Right lobe of liver (tissue), 6 donors: ENCODE measurements around the gene CLDN19. TPM values are rescaled to one million over a fixed set of nuclear protein-coding genes. Genes with fewer than 3 reads are reported as not detected.

Experiments
- ATAC-seq, 4 donors: fragments of 200-7000 bp; cut with Tn5 transposase; one replicate each; pipeline ENCODE4 v1.9.1; 2020; ENCODE audit warnings: mild to moderate bottlenecking in 4 of 4, moderate library complexity in 4 of 4
- DNase-seq, 3 donors: peaks; one replicate each; pipeline ENCODE4 v3.0.0-alpha.2; 2020
- H3K27ac ChIP-seq, 3 donors: fragments of 200-600 bp; one replicate each; pipeline ENCODE4 v1.8.0; 2022
- H3K27me3 ChIP-seq, 2 donors: fragments of 200-600 bp; one replicate each; pipeline ENCODE4 v1.8.0; 2022
- H3K36me3 ChIP-seq, 4 donors: fragments of 200-600 bp; sonication (generic) in 1 of 4; one replicate each; pipeline versions ENCODE4 v1.5.1 to v1.8.0; 2017 to 2022; ENCODE audit warnings: control low read depth in 1 of 4
- H3K4me1 ChIP-seq, 4 donors: fragments of 200-600 bp; sonication (generic) in 1 of 4; one replicate each; pipeline versions ENCODE4 v1.5.1 to v1.8.0; 2017 to 2022; ENCODE audit warnings: control low read depth in 1 of 4
- H3K4me3 ChIP-seq, 3 donors: fragments of 200-600 bp; one replicate each; pipeline ENCODE4 v1.8.0; 2022
- H3K9me3 ChIP-seq, 4 donors: fragments of 200-600 bp; sonication (generic) in 1 of 4; one replicate each; pipeline versions ENCODE4 v1.5.1 to v1.8.0; 2017 to 2022; ENCODE audit warnings: control low read depth in 1 of 4
- CTCF ChIP-seq, 4 donors: fragments of 200-600 bp in 3 of 4; fragments of 450-650 bp in 1 of 4; IDR thresholded peaks; one replicate each; pipeline versions ENCODE4 v1.5.1 to v1.8.0; 2016 to 2022; ENCODE audit warnings: antibody characterized with exemption in 4 of 4, mild to moderate bottlenecking in 2 of 4
- POLR2A ChIP-seq: fragments of 450-650 bp; IDR thresholded peaks from one replicate; pipeline ENCODE4 v1.6.1; 2017; ENCODE audit warnings: antibody characterized with exemption, mild to moderate bottlenecking
- WGBS: methylation state at CpG from one replicate; pipeline ENCODE4 v1.1.6; 2018; ENCODE audit warnings: low coverage, low lambda C conversion rate; ENCODE audit not compliant: insufficient coverage; ENCODE audit errors: missing lambda C conversion rate; 5-methylcytosine and 5-hydroxymethylcytosine counted together
- intact Hi-C, 2 donors: fragments of 100-400 bp; cut with DNase I; formaldehyde crosslinking; loops; one replicate each; pipeline versions ENCODE4 v1.11.2 to v1.14.1; 2022
- total RNA-seq, 6 experiments: library from RNA; depleted of rRNA in 2 of 6; stranded (reverse); fragments of >200 nt in 2 of 6; fragmentation: NEBNext Ultra II Directional in 3 of 6; extraction: Animal tissue kit (Norgen Biotek cat#: 25700) in 3 of 6; gene quantifications; one replicate each; pipeline versions ENCODE4 v1.1.0 to v1.2.4, GENCODE V29; 2016 to 2023
- donor health status: DM: no; HTN: yes; CAD: no.
- donor health status: DM: no; HTN: no; CAD: no.
- donor health status: DM: no; HTN: no; CAD: no.
- donor health status: DM: no; HTN: yes; CAD: no.
- donor health status: DM: no; HTN: yes; CAD: no.

The CLDN19 gene
- total RNA-seq, 6 experiments from 2014 or later, result 1.0 TPM; not detected in 5

GRCh38 chr1:42766741-42767509, 26.9 kb upstream of the CLDN19 start, which contains the start of the genes C1orf50 and P3H1:
Gene C1orf50 (plus strand): TSS chr1:42767249. CDS start chr1:42767312, 63 bp downstream.
Gene P3H1 (minus strand): TSS chr1:42767028. CDS start chr1:42766971, 57 bp downstream.
- TF ChIP-seq POLR2A (peak; percentile 96), CTCF (IDR thresholded peaks at IDR 0.05) (no peak)
- WGBS, result 0% methylated on average over 2 of the region's 82 CpGs
- H3K36me3 ChIP-seq, result peaks cover 0 to 1% (median 0%) of the 10 kb centered on the region in 4 donors
- H3K9me3 ChIP-seq, result no peaks in the 10 kb centered on the region
- H3K4me3 ChIP-seq, result peak within 1 kb of the TSS; percentile 92 to 98 (median 93)
- ATAC-seq (peak; percentile 94 to 98 (median 96)), DNase-seq (peak; percentile 100)
- intact Hi-C loops, result no loop called here
- H3K4me1 ChIP-seq, result peaks cover 2 to 24% (median 14%) of the 10 kb centered on the region in 4 donors
- H3K27me3 ChIP-seq, result no peaks in the 10 kb centered on the region
- H3K27ac ChIP-seq, result peak within 1 kb of the TSS; percentile 71 to 87 (median 81)

- no peaks in the 10 kb centered on the region for H3K27me3 ChIP-seq
- peak overlapping the region; percentile 92 to 98 (median 93) for H3K4me3 ChIP-seq
- WGBS, result 1% methylated on average over 9 of the region's 44 CpGs
- TF ChIP-seq CTCF (IDR thresholded peaks at IDR 0.05) (peak; percentile 20 to 40 (median 32)), POLR2A (no peak)
- peaks cover 0 to 8% (median 3%) of the 10 kb centered on the region in 4 donors for H3K36me3 ChIP-seq
- H3K27ac ChIP-seq, result peak overlapping the region; percentile 64 to 87 (median 80)
- peak in 1 of 3 donors; percentile 72 for DNase-seq
- H3K9me3 ChIP-seq, result no peaks in the 10 kb centered on the region
- H3K4me1 ChIP-seq, result peaks cover 2 to 22% (median 13%) of the 10 kb centered on the region in 4 donors
- ATAC-seq, result peak; percentile 1 to 34 (median 28)
- intact Hi-C loops, result no loop called here
Observed at GRCh38 chr1:42765832-42766740, 26.1 kb upstream of the CLDN19 start.

GRCh38 chr1:42765269-42765668, 25.2 kb upstream of the CLDN19 start:
- WGBS, result 27% methylated on average over 7 of the region's 7 CpGs
- no peak for ATAC-seq
- TF ChIP-seq CTCF (IDR thresholded peaks at IDR 0.05), result no peak
- TF ChIP-seq POLR2A, result no peak
- DNase-seq, result no peak
- Histone ChIP-seq H3K9me3 (no peaks in the 10 kb centered on the region), H3K4me3 (peak overlapping the region; percentile 92 to 98 (median 93)), H3K27me3 (no peaks in the 10 kb centered on the region), H3K36me3 (peaks cover 0 to 15% (median 3%) of the 10 kb centered on the region in 4 donors), H3K27ac (peak overlapping the region in 1 of 3 donors; percentile 87), H3K4me1 (peaks cover 2 to 22% (median 13%) of the 10 kb centered on the region in 4 donors)
- intact Hi-C loops, result no loop called here

- Histone ChIP-seq H3K4me1 (peaks cover 0 to 11% (median 7%) of the 10 kb centered on the region in 4 donors), H3K36me3 (peaks cover 0 to 32% (median 11%) of the 10 kb centered on the region in 4 donors), H3K27ac (no peak overlapping the region), H3K27me3 (no peaks in the 10 kb centered on the region), H3K4me3 (no peak overlapping the region), H3K9me3 (no peaks in the 10 kb centered on the region)
- ATAC-seq (no peak), DNase-seq (no peak)
- intact Hi-C loops, result no loop called here
- WGBS, result 67% methylated on average over 4 of the region's 5 CpGs
- no peak for TF ChIP-seq POLR2A
- TF ChIP-seq CTCF (IDR thresholded peaks at IDR 0.05), result no peak
Observed at GRCh38 chr1:42762269-42762668, 22.2 kb upstream of the CLDN19 start.
